HG03354 (cell line): ENCODE measurements around the gene GALNT2.

Experiments
- ATAC-seq: cut with Tn5 transposase; IDR thresholded peaks from one replicate; pipeline ENCODE4 v1.9.1; 2021; ENCODE audit warnings: mild to moderate bottlenecking; ENCODE audit not compliant: unreplicated experiment, poor library complexity, severe bottlenecking

Gene GALNT2

GRCh38 chr1:230299191-230300006, 232.4 kb downstream of the GALNT2 start:
- no peak for ATAC-seq

- ATAC-seq = no peak
Observed at GRCh38 chr1:230300322-230301301, 233.6 kb downstream of the GALNT2 start.

GRCh38 chr1:230301322-230301721, 234.3 kb downstream of the GALNT2 start:
- ATAC-seq = no peak

- ATAC-seq = no peak
Observed at GRCh38 chr1:230301822-230302221, 234.8 kb downstream of the GALNT2 start.

GRCh38 chr1:230303069-230303468, 236.0 kb downstream of the GALNT2 start:
- no peak for ATAC-seq

GRCh38 chr1:230303822-230304221, 236.8 kb downstream of the GALNT2 start:
- no peak for ATAC-seq

- ATAC-seq = peak; percentile 52
Observed at GRCh38 chr1:230306169-230306568, 239.1 kb downstream of the GALNT2 start.

- no peak for ATAC-seq
Observed at GRCh38 chr1:230307213-230307612, 240.2 kb downstream of the GALNT2 start.

GRCh38 chr1:230308039-230308438, 241.0 kb downstream of the GALNT2 start:
- no peak for ATAC-seq

- ATAC-seq = no peak
Observed at GRCh38 chr1:230308821-230309220, 241.8 kb downstream of the GALNT2 start.

- no peak for ATAC-seq
Observed at GRCh38 chr1:230309646-230310177, 242.7 kb downstream of the GALNT2 start.

- ATAC-seq = no peak
Observed at GRCh38 chr1:230310381-230311163, 243.5 kb downstream of the GALNT2 start.

- ATAC-seq = no peak
Observed at GRCh38 chr1:230312676-230313075, 245.6 kb downstream of the GALNT2 start.

GRCh38 chr1:230313453-230314141, 246.6 kb downstream of the GALNT2 start:
- ATAC-seq = no peak

- ATAC-seq = no peak
Observed at GRCh38 chr1:230314142-230314470, 247.1 kb downstream of the GALNT2 start.

- ATAC-seq = no peak
Observed at GRCh38 chr1:230315099-230315498, 248.1 kb downstream of the GALNT2 start.

GRCh38 chr1:230316864-230317745, 250.1 kb downstream of the GALNT2 start:
- no peak for ATAC-seq
